GM12878 (cell line): Measurements from ENCODE around the gene EMC6. TPM values are rescaled to one million over a fixed set of nuclear protein-coding genes. Genes with fewer than 3 reads are reported as not detected.

ENCODE experiments used
- ATAC-seq: fragments of 200-7000 bp; cut with Tn5 transposase; 3 replicates; pipeline ENCODE4 v1.9.1; 2020; ENCODE audit warnings: mild to moderate bottlenecking, moderate library complexity
- BruUV-seq: library from RNA; stranded (reverse); fragments of 400-500 nt; replicated peaks from 2 replicates; lab custom pipeline; 2021; lab: Mats Ljungman, UMichigan
- CTCF ChIA-PET: fragments of 300-600 bp; sonication (Branson Sonifier 250); formaldehyde crosslinking; extraction: SDS; loops from one replicate; lab custom pipeline; 2021; ENCODE audit warnings: inconsistent platforms; lab: Yijun Ruan, JAX
- POLR2A ChIA-PET: fragments of 350-600 bp; formaldehyde crosslinking; extraction: SDS; loops from one replicate; lab custom pipeline; 2021; ENCODE audit warnings: inconsistent platforms; lab: Charles Lee
- RAD21 ChIA-PET: fragments of 300-600 bp; sonication (Branson Sonifier 250); formaldehyde crosslinking; loops from one replicate; lab custom pipeline; 2023; ENCODE audit warnings: antibody characterized with exemption; ENCODE audit not compliant: unreplicated experiment; lab: Charles Lee
- SMC1A ChIA-PET: fragments of 300-600 bp; sonication (Branson Sonifier 250); formaldehyde crosslinking; loops from one replicate; lab custom pipeline; 2023; ENCODE audit not compliant: unreplicated experiment, uncharacterized antibody; lab: Charles Lee
- DNase-seq: peaks from one replicate; pipeline ENCODE4 v3.0.0-alpha.2; 2011; ENCODE audit warnings: low read depth, low spot score
- FAIRE-seq: peaks from 3 replicates; lab custom pipeline; 2011; peaks lifted over from hg19 to GRCh38; lab: Jason Lieb, UNC
- H2AFZ ChIP-seq: 2 replicates; pipeline ENCODE4 v1.6.0; 2011; ENCODE audit warnings: low read depth, low read length, control low read depth; ENCODE audit not compliant: control insufficient read depth
- H3K27ac ChIP-seq: 2 replicates; pipeline ENCODE4 v1.5.1; 2011; ENCODE audit warnings: control low read depth; ENCODE audit not compliant: control insufficient read depth, insufficient read depth
- H3K27me3 ChIP-seq, 2 experiments: replicated peaks in 1 of 2; 2 replicates each; pipeline versions ENCODE4 v1.6.0 to v1.6.1; 2011; ENCODE audit warnings: low read length in 1 of 2; ENCODE audit not compliant: control insufficient read depth in 2 of 2, insufficient read depth in 2 of 2
- H3K36me3 ChIP-seq, 2 experiments: 2 replicates each; pipeline ENCODE4 v1.5.1; 2011; ENCODE audit warnings: low read length in 1 of 2; ENCODE audit not compliant: control insufficient read depth in 2 of 2, insufficient read depth in 2 of 2
- H3K4me1 ChIP-seq: 2 replicates; pipeline ENCODE4 v1.6.1; 2011; ENCODE audit warnings: mild to moderate bottlenecking, low read length, moderate library complexity, mixed read lengths; ENCODE audit not compliant: control insufficient read depth, insufficient read depth
- H3K4me2 ChIP-seq: 2 replicates; pipeline ENCODE4 v1.6.0; 2011; ENCODE audit warnings: control low read depth; ENCODE audit not compliant: control insufficient read depth, insufficient read depth
- H3K4me3 ChIP-seq: fragments of 200-600 bp; sonication (generic); 2 replicates; pipeline ENCODE4 v1.5.1; 2016
- H3K79me2 ChIP-seq: 2 replicates; pipeline ENCODE4 v1.6.0; 2011; ENCODE audit warnings: low read length; ENCODE audit not compliant: control insufficient read depth, insufficient read depth
- H3K9ac ChIP-seq: 2 replicates; pipeline ENCODE4 v1.8.0; 2011; ENCODE audit warnings: low read length, control low read depth, mixed read lengths; ENCODE audit not compliant: control insufficient read depth, insufficient read depth
- H3K9me3 ChIP-seq: replicated peaks from 3 replicates; pipeline ENCODE4 v1.5.1; 2011; ENCODE audit warnings: mild to moderate bottlenecking, low read length; ENCODE audit not compliant: control insufficient read depth, insufficient read depth
- H4K20me1 ChIP-seq: 2 replicates; pipeline ENCODE4 v1.6.0; 2011; ENCODE audit not compliant: control insufficient read depth, insufficient read depth
- ATF7 ChIP-seq: fragments of 450-650 bp; IDR thresholded peaks from 2 replicates; pipeline ENCODE4 v1.6.1; 2016; ENCODE audit warnings: low read depth, mild to moderate bottlenecking
- BCL3 ChIP-seq: IDR thresholded peaks from 2 replicates; pipeline ENCODE4 v1.6.1; 2011; ENCODE audit warnings: borderline replicate concordance, low read depth, mild to moderate bottlenecking, moderate library complexity, low read length; ENCODE audit not compliant: insufficient read depth, poor library complexity, severe bottlenecking
- DPF2 ChIP-seq: fragments of 450-650 bp; IDR thresholded peaks from 2 replicates; pipeline ENCODE4 v1.6.1; 2017; ENCODE audit warnings: mild to moderate bottlenecking
- E2F8 ChIP-seq: fragments of 450-650 bp; IDR thresholded peaks from 2 replicates; pipeline ENCODE4 v1.6.1; 2018; ENCODE audit warnings: mild to moderate bottlenecking, low read depth, moderate library complexity; ENCODE audit not compliant: partially characterized antibody
- ESRRA ChIP-seq: IDR thresholded peaks from 2 replicates; pipeline ENCODE4 v1.6.1; 2012; ENCODE audit warnings: mild to moderate bottlenecking, low read length, improper control_type of control experiment
- ETV6 ChIP-seq, 2 experiments: fragments of 450-650 bp in 1 of 2; IDR thresholded peaks in 1 of 2; conservative IDR thresholded peaks in 1 of 2; 2 replicates each; pipeline ENCODE4 v1.6.1; 2014; ENCODE audit warnings: antibody characterized with exemption in 1 of 2, borderline replicate concordance in 1 of 2, low read depth in 1 of 2, mild to moderate bottlenecking in 1 of 2, moderate library complexity in 1 of 2
- KLF5 ChIP-seq: fragments of 450-650 bp; IDR thresholded peaks from 2 replicates; pipeline ENCODE4 v1.6.1; 2014; ENCODE audit warnings: mild to moderate bottlenecking; ENCODE audit not compliant: partially characterized antibody
- NR2F1 ChIP-seq: fragments of 450-650 bp; conservative IDR thresholded peaks from 2 replicates; pipeline ENCODE4 v1.6.1; 2017; ENCODE audit warnings: mild to moderate bottlenecking
- PKNOX1 ChIP-seq: fragments of 450-650 bp; IDR thresholded peaks from 2 replicates; pipeline ENCODE4 v1.6.1; 2016; ENCODE audit warnings: mild to moderate bottlenecking
- SMC3 ChIP-seq: IDR thresholded peaks from 2 replicates; pipeline ENCODE4 v1.6.1; 2011; ENCODE audit warnings: low read length, improper control_type of control experiment, borderline replicate concordance
- SRF ChIP-seq, 2 experiments: IDR thresholded peaks; 2 replicates each; pipeline ENCODE4 v1.6.1; 2011; ENCODE audit warnings: low read depth in 2 of 2, low read length in 2 of 2, mild to moderate bottlenecking in 1 of 2, moderate library complexity in 1 of 2
- STAT3 ChIP-seq: IDR thresholded peaks from 2 replicates; pipeline ENCODE4 v1.6.1; 2011; ENCODE audit warnings: low read depth, low read length, improper control_type of control experiment
- TCF3 ChIP-seq: IDR thresholded peaks from 2 replicates; pipeline ENCODE4 v1.6.1; 2012; ENCODE audit warnings: low read depth, mild to moderate bottlenecking, low read length, borderline replicate concordance; ENCODE audit not compliant: insufficient read depth
- USF1 ChIP-seq: IDR thresholded peaks from 2 replicates; pipeline ENCODE4 v1.6.1; 2011; ENCODE audit warnings: borderline replicate concordance, low read depth, mild to moderate bottlenecking, moderate library complexity, mixed read lengths, low read length; ENCODE audit not compliant: insufficient read depth; ENCODE audit errors: extremely low read length
- WGBS: methylation state at CpG from one replicate; pipeline ENCODE4 v1.1.6; 2016; ENCODE audit warnings: low lambda C conversion rate; ENCODE audit not compliant: insufficient replicate concordance, insufficient coverage; ENCODE audit errors: missing lambda C conversion rate; 5-methylcytosine and 5-hydroxymethylcytosine counted together
- in situ Hi-C: fragments of 300-500 bp; cut with MboI; formaldehyde crosslinking; loops from 9 replicates; pipeline ENCODE4 v1.14.3; 2018; ENCODE audit warnings: mixed read lengths
- intact Hi-C: fragments of 100-400 bp; cut with micrococcal nuclease; formaldehyde crosslinking; loops from one replicate; pipeline ENCODE4 v1.14.2; 2022; ENCODE audit not compliant: unreplicated experiment
- polyA plus RNA-seq, 11 experiments: library from polyadenylated mRNA; depleted of rRNA in 4 of 11; unstranded in 6 of 11; stranded (reverse) in 5 of 11; fragments of >200 nt; fragmentation: Nextera tagmentation in 4 of 11; fragmentation: Illumina TruSeq in 1 of 11; extraction: Ambion mirVana in 4 of 11; extraction: Trizol in 1 of 11; gene quantifications; 1 replicate in 1 of 11; 2 replicates in 10 of 11; pipeline versions ENCODE4 v1.2.1 to v1.2.3, GENCODE V29; 2011 to 2016; ENCODE audit warnings: inconsistent platforms in 2 of 11, missing spikeins in 2 of 11, low read depth in 1 of 11
- total RNA-seq, 4 experiments: library from RNA; depleted of rRNA in 3 of 4; stranded (reverse); fragments of >200 nt in 3 of 4; fragmentation: Illumina TruSeq in 1 of 4; extraction: Trizol in 1 of 4; gene quantifications; 2 replicates each; pipeline versions ENCODE4 v1.2.1 to v1.2.3, GENCODE V29; 2013 to 2021

EMC6 gene
- total and polyA plus RNA-seq, 10 of the 15 experiments (the other 5 are each of a cell fraction or from before 2014, with no cell fraction given): 5.1 to 172 (median 35.9) TPM

GRCh38 chr17:3672571-3672970, 4.0 kb downstream of the EMC6 start:
- intact Hi-C loops: no loop called here
- in situ Hi-C loops: no loop called here
- no TSS peak for BruUV-seq
- H3K9me3 ChIP-seq: no peaks in the 10 kb centered on the region
- no peak overlapping the region for H2AFZ ChIP-seq
- ChIA-PET SMC1A (no interaction called here), POLR2A (no interaction called here)
- H3K27me3 ChIP-seq: no peaks in the 10 kb centered on the region
- H3K4me2 ChIP-seq: no peak overlapping the region
- H3K27ac ChIP-seq: no peak overlapping the region
- H3K36me3 ChIP-seq: peaks cover 0 to 3% of the 10 kb centered on the region in 2 experiments; a peak in 1 of 4 replicates
- no peak for FAIRE-seq
- no peak overlapping the region for H3K9ac ChIP-seq
- peaks cover 6% of the 10 kb centered on the region for H3K4me1 ChIP-seq
- H4K20me1 ChIP-seq: no peaks in the 10 kb centered on the region
- TF ChIP-seq ESRRA (no peak), TCF3 (no peak), SMC3 (no peak), STAT3 (no peak), KLF5 (no peak), ETV6 (conservative IDR thresholded peaks at IDR 0.05 in 1 of 2, IDR thresholded peaks at IDR 0.05 in 1 of 2; ENCODE audit: borderline replicate concordance in 1 of 2, low read depth in 1 of 2) (no peak), DPF2 (no peak), SRF (IDR thresholded peaks at IDR 0.05; ENCODE audit: low read depth in 2 of 2, low read length in 2 of 2) (no peak), USF1 (no peak), ATF7 (no peak), PKNOX1 (no peak), NR2F1 (no peak), E2F8 (no peak), BCL3 (no peak)
- TF ChIP-seq, all 136 proteins: peak for 0
- RAD21 ChIA-PET: no interaction called here
- H3K4me3 ChIP-seq: no peak overlapping the region
- H3K79me2 ChIP-seq: peaks cover 20% of the 10 kb centered on the region
- DNase-seq (no peak), ATAC-seq (no peak)
- WGBS: 70% methylated on average over 4 of the region's 4 CpGs
- CTCF ChIA-PET: interaction anchor here (1.1 kb wide), 1 partner anchor 10 kb away, joined by 6 read pairs; no protein-coding TSS in a partner anchor
